Heart left ventricle (tissue), 13 donors: ENCODE measurements around the gene GOLGA1.

ENCODE experiments used
- CTCF ChIP-seq, 12 donors: fragments of 200-600 bp; sonication (generic) in 4 of 12; IDR thresholded peaks; one replicate each; pipeline versions ENCODE4 v1.5.0 to v1.8.0; 2018 to 2022; ENCODE audit warnings: antibody characterized with exemption in 12 of 12, mild to moderate bottlenecking in 5 of 12
- POLR2A ChIP-seq, 2 donors: fragments of 450-650 bp; IDR thresholded peaks; one replicate each; pipeline ENCODE4 v1.6.1; 2017; ENCODE audit warnings: antibody characterized with exemption in 2 of 2, mild to moderate bottlenecking in 2 of 2, moderate library complexity in 2 of 2
- donor health status: ischemic (EF 13 %, LVEDD 7.1; RV severe dilation, severe dysfunction).
- donor health status: DM: no; HTN: yes; CAD: no.
- donor health status: DM: no; HTN: no; CAD: no.
- donor health status: ischemic (EF 25% LVEDD 6.9; RV normal size, moderate dysfunction).
- donor health status: ischemic (EF 25% LVEDD 5.7; RV mildly dilated, moderate dysfunction).
- donor health status: ischemic (EF 35%, LVEDD 5.7; RV mildly dilated, moderate dysfunction).
- donor health status: nonischemic (EF 11% LVEDD 7.7; RV severe dilation, severe dysfunction).
- donor health status: DM: yes; HTN: yes; CAD: no.
- donor health status: PGD.
- donor health status: ischemic (EF 29% LVEDD 5.4; RV normal size, mild dysfunction).
- donor health status: nonischemic (EF 23%, LVEDD 6.1; RV moderate dilation, normal function).

GRCh38 chr9:124830593-124830992, 110.3 kb downstream of the GOLGA1 start:
- no peak for TF ChIP-seq POLR2A (IDR thresholded peaks at IDR 0.05)
- no peak for TF ChIP-seq CTCF (IDR thresholded peaks at IDR 0.05)
